HEK293 (cell line): Measurements from ENCODE around the gene ABCA5.

Source experiments
- YY1 ChIP-seq: fragments of 450-650 bp; formaldehyde crosslinking; IDR thresholded peaks from 2 replicates; pipeline ENCODE4 v1.5.1; 2018; ENCODE audit warnings: missing biosample characterization, missing genetic modification characterization
- ZNF121 ChIP-seq: fragments of 450-650 bp; formaldehyde crosslinking; IDR thresholded peaks from 2 replicates; pipeline ENCODE4 v1.5.1; 2016; ENCODE audit warnings: missing biosample characterization, missing genetic modification characterization
- ZNF140 ChIP-seq: fragments of 450-650 bp; formaldehyde crosslinking; IDR thresholded peaks from 2 replicates; pipeline ENCODE4 v1.5.1; 2016; ENCODE audit warnings: missing biosample characterization, missing genetic modification characterization
- ZNF175 ChIP-seq: fragments of 450-650 bp; formaldehyde crosslinking; IDR thresholded peaks from 2 replicates; pipeline ENCODE4 v1.5.1; 2016; ENCODE audit warnings: missing biosample characterization, missing genetic modification characterization
- ZNF701 ChIP-seq: fragments of 450-650 bp; formaldehyde crosslinking; IDR thresholded peaks from 2 replicates; pipeline ENCODE4 v1.5.1; 2016; ENCODE audit warnings: missing biosample characterization, missing genetic modification characterization
- TF ChIP-seq, protein P1 (sequence below): fragments of 450-650 bp; formaldehyde crosslinking; IDR thresholded peaks from 2 replicates; pipeline ENCODE4 v1.5.1; 2016; ENCODE audit warnings: missing biosample characterization, missing genetic modification characterization
- TF ChIP-seq, protein P2 (sequence below): fragments of 450-650 bp; formaldehyde crosslinking; IDR thresholded peaks from 2 replicates; pipeline ENCODE4 v1.5.1; 2016; ENCODE audit warnings: missing biosample characterization, missing genetic modification characterization
- TF ChIP-seq, protein P3 (sequence below): fragments of 450-650 bp; formaldehyde crosslinking; IDR thresholded peaks from 2 replicates; pipeline ENCODE4 v1.5.1; 2017; ENCODE audit warnings: missing biosample characterization, mild to moderate bottlenecking, missing genetic modification characterization, moderate library complexity
- TF ChIP-seq, protein P4 (sequence below): fragments of 450-650 bp; formaldehyde crosslinking; IDR thresholded peaks from 2 replicates; pipeline ENCODE4 v1.5.1; 2016; ENCODE audit warnings: missing biosample characterization, missing genetic modification characterization, borderline replicate concordance
- TF ChIP-seq, protein P5 (sequence below): sonication (generic); formaldehyde crosslinking; IDR thresholded peaks from 2 replicates; pipeline ENCODE4 v1.8.1; 2022; ENCODE audit warnings: mild to moderate bottlenecking, moderate library complexity, missing genetic modification reagents
- TF ChIP-seq, protein P6 (sequence below): fragments of 450-650 bp; formaldehyde crosslinking; IDR thresholded peaks from 2 replicates; pipeline ENCODE4 v1.5.1; 2016; ENCODE audit warnings: missing biosample characterization, missing genetic modification characterization
- TF ChIP-seq, protein P7 (sequence below): fragments of 450-650 bp; formaldehyde crosslinking; conservative IDR thresholded peaks from 2 replicates; pipeline ENCODE4 v1.5.1; 2016; ENCODE audit warnings: low read depth, missing biosample characterization, missing genetic modification characterization
- TF ChIP-seq, protein P8 (sequence below): fragments of 450-650 bp; formaldehyde crosslinking; IDR thresholded peaks from 2 replicates; pipeline ENCODE4 v1.5.1; 2017; ENCODE audit warnings: missing biosample characterization, missing genetic modification characterization

DNA sequence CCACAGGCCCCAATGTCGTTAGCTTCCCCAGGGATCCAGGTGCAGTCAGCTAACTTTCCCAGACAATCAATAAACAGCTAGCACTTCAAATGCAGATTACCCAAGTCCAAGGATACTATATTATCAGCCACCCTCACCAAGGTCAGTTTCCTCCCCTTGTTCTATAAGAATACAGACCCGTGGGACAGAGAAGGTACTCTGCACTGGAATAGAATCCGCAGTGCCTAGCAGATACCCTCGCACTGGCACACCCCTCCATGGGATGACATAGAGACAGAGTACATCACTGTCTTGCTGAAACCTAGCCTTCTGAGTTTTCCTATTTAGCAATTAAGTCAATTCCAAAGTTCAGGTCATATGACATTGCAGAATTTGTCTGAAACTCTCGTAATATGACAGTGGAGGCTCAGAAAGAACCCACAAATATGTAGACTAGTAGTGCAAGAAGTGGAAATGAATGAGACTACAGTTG lies 58.4 kb downstream of the ABCA5 start:
- TF ChIP-seq, protein P1, sequence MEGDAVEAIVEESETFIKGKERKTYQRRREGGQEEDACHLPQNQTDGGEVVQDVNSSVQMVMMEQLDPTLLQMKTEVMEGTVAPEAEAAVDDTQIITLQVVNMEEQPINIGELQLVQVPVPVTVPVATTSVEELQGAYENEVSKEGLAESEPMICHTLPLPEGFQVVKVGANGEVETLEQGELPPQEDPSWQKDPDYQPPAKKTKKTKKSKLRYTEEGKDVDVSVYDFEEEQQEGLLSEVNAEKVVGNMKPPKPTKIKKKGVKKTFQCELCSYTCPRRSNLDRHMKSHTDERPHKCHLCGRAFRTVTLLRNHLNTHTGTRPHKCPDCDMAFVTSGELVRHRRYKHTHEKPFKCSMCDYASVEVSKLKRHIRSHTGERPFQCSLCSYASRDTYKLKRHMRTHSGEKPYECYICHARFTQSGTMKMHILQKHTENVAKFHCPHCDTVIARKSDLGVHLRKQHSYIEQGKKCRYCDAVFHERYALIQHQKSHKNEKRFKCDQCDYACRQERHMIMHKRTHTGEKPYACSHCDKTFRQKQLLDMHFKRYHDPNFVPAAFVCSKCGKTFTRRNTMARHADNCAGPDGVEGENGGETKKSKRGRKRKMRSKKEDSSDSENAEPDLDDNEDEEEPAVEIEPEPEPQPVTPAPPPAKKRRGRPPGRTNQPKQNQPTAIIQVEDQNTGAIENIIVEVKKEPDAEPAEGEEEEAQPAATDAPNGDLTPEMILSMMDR (tag by site-specific recombination) = no peak
- no peak for TF ChIP-seq ZNF140 (tag by site-specific recombination)
- TF ChIP-seq, protein P2, sequence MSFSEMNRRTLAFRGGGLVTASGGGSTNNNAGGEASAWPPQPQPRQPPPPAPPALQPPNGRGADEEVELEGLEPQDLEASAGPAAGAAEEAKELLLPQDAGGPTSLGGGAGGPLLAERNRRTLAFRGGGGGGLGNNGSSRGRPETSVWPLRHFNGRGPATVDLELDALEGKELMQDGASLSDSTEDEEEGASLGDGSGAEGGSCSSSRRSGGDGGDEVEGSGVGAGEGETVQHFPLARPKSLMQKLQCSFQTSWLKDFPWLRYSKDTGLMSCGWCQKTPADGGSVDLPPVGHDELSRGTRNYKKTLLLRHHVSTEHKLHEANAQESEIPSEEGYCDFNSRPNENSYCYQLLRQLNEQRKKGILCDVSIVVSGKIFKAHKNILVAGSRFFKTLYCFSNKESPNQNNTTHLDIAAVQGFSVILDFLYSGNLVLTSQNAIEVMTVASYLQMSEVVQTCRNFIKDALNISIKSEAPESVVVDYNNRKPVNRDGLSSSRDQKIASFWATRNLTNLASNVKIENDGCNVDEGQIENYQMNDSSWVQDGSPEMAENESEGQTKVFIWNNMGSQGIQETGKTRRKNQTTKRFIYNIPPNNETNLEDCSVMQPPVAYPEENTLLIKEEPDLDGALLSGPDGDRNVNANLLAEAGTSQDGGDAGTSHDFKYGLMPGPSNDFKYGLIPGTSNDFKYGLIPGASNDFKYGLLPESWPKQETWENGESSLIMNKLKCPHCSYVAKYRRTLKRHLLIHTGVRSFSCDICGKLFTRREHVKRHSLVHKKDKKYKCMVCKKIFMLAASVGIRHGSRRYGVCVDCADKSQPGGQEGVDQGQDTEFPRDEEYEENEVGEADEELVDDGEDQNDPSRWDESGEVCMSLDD (tag by site-specific recombination) = no peak
- TF ChIP-seq, protein P3, sequence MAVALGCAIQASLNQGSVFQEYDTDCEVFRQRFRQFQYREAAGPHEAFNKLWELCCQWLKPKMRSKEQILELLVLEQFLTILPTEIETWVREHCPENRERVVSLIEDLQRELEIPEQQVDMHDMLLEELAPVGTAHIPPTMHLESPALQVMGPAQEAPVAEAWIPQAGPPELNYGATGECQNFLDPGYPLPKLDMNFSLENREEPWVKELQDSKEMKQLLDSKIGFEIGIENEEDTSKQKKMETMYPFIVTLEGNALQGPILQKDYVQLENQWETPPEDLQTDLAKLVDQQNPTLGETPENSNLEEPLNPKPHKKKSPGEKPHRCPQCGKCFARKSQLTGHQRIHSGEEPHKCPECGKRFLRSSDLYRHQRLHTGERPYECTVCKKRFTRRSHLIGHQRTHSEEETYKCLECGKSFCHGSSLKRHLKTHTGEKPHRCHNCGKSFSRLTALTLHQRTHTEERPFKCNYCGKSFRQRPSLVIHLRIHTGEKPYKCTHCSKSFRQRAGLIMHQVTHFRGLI (tag by site-specific recombination) = no peak
- TF ChIP-seq, protein P4, sequence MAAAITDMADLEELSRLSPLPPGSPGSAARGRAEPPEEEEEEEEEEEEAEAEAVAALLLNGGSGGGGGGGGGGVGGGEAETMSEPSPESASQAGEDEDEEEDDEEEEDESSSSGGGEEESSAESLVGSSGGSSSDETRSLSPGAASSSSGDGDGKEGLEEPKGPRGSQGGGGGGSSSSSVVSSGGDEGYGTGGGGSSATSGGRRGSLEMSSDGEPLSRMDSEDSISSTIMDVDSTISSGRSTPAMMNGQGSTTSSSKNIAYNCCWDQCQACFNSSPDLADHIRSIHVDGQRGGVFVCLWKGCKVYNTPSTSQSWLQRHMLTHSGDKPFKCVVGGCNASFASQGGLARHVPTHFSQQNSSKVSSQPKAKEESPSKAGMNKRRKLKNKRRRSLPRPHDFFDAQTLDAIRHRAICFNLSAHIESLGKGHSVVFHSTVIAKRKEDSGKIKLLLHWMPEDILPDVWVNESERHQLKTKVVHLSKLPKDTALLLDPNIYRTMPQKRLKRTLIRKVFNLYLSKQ = no peak
- TF ChIP-seq, protein P5, sequence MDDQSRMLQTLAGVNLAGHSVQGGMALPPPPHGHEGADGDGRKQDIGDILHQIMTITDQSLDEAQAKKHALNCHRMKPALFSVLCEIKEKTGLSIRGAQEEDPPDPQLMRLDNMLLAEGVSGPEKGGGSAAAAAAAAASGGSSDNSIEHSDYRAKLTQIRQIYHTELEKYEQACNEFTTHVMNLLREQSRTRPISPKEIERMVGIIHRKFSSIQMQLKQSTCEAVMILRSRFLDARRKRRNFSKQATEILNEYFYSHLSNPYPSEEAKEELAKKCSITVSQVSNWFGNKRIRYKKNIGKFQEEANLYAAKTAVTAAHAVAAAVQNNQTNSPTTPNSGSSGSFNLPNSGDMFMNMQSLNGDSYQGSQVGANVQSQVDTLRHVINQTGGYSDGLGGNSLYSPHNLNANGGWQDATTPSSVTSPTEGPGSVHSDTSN (CRISPR knock-in tag) = no peak
- TF ChIP-seq YY1 = no peak
- TF ChIP-seq ZNF701 = no peak
- TF ChIP-seq, protein P6, sequence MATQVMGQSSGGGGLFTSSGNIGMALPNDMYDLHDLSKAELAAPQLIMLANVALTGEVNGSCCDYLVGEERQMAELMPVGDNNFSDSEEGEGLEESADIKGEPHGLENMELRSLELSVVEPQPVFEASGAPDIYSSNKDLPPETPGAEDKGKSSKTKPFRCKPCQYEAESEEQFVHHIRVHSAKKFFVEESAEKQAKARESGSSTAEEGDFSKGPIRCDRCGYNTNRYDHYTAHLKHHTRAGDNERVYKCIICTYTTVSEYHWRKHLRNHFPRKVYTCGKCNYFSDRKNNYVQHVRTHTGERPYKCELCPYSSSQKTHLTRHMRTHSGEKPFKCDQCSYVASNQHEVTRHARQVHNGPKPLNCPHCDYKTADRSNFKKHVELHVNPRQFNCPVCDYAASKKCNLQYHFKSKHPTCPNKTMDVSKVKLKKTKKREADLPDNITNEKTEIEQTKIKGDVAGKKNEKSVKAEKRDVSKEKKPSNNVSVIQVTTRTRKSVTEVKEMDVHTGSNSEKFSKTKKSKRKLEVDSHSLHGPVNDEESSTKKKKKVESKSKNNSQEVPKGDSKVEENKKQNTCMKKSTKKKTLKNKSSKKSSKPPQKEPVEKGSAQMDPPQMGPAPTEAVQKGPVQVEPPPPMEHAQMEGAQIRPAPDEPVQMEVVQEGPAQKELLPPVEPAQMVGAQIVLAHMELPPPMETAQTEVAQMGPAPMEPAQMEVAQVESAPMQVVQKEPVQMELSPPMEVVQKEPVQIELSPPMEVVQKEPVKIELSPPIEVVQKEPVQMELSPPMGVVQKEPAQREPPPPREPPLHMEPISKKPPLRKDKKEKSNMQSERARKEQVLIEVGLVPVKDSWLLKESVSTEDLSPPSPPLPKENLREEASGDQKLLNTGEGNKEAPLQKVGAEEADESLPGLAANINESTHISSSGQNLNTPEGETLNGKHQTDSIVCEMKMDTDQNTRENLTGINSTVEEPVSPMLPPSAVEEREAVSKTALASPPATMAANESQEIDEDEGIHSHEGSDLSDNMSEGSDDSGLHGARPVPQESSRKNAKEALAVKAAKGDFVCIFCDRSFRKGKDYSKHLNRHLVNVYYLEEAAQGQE (tag by site-specific recombination) = no peak
- TF ChIP-seq ZNF121 (tag by site-specific recombination) = no peak
- TF ChIP-seq, protein P7, sequence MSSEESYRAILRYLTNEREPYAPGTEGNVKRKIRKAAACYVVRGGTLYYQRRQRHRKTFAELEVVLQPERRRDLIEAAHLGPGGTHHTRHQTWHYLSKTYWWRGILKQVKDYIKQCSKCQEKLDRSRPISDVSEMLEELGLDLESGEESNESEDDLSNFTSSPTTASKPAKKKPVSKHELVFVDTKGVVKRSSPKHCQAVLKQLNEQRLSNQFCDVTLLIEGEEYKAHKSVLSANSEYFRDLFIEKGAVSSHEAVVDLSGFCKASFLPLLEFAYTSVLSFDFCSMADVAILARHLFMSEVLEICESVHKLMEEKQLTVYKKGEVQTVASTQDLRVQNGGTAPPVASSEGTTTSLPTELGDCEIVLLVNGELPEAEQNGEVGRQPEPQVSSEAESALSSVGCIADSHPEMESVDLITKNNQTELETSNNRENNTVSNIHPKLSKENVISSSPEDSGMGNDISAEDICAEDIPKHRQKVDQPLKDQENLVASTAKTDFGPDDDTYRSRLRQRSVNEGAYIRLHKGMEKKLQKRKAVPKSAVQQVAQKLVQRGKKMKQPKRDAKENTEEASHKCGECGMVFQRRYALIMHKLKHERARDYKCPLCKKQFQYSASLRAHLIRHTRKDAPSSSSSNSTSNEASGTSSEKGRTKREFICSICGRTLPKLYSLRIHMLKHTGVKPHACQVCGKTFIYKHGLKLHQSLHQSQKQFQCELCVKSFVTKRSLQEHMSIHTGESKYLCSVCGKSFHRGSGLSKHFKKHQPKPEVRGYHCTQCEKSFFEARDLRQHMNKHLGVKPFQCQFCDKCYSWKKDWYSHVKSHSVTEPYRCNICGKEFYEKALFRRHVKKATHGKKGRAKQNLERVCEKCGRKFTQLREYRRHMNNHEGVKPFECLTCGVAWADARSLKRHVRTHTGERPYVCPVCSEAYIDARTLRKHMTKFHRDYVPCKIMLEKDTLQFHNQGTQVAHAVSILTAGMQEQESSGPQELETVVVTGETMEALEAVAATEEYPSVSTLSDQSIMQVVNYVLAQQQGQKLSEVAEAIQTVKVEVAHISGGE (tag by site-specific recombination) = no peak
- TF ChIP-seq, protein P8, sequence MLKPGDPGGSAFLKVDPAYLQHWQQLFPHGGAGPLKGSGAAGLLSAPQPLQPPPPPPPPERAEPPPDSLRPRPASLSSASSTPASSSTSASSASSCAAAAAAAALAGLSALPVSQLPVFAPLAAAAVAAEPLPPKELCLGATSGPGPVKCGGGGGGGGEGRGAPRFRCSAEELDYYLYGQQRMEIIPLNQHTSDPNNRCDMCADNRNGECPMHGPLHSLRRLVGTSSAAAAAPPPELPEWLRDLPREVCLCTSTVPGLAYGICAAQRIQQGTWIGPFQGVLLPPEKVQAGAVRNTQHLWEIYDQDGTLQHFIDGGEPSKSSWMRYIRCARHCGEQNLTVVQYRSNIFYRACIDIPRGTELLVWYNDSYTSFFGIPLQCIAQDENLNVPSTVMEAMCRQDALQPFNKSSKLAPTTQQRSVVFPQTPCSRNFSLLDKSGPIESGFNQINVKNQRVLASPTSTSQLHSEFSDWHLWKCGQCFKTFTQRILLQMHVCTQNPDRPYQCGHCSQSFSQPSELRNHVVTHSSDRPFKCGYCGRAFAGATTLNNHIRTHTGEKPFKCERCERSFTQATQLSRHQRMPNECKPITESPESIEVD = no peak
- TF ChIP-seq ZNF175 (tag by site-specific recombination) = no peak
